Activated naive CD4-positive, alpha-beta T cell treated with anti-CD3 and anti-CD28 coated beads, Interleukin-2, amount 50 U/mL, for 16 hours (primary cell): Measurements from ENCODE around the gene UHMK1.
"Not testable (repeated sequence)": the region's sequence is repeated elsewhere in the genome, so short reads cannot be mapped to it uniquely, and the experiment has no call there.

Source experiments
- DNase-seq: peaks from one replicate; pipeline ENCODE4 v3.0.0-alpha.2; 2020

UHMK1 gene

DNA sequence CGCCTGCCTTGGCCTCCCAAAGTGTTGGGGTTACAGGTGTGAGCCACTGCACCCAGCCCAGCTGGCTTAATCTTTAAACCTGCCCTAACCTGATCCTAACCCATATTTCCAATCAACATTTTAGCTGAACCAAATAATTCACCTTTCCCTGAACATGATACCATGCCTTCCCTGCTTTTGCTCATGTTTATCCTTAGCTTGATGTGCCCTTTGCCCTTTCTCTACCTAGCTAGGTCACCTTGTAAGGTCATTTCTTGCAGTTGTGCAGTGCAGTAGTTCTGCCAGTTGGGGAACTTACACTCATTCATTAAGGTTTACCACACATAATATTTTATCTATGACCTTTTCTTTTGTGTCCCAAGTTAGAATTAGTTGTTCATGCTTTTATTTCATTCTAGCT is 69.3 kb downstream of the UHMK1 start:
- no peak for DNase-seq

DNA sequence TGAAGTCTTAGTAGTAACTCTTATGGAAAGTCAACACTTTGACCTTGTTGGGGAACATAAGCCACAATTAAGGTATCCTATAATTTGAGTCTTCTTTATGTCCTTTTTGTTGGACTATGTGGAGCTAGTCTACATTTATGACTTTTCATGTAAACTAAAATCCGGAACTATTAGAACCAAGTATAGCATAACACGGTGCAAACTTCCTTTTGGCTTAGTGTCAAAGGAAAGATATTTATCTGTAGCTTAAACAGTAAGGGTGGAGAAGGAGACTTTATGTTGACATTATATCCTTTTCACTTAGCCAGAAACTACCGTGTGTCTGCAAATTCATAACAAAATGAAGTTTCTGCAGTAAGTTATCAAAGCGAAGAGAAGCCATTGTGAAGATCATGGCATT is 71.2 kb downstream of the UHMK1 start:
- no peak for DNase-seq

DNA sequence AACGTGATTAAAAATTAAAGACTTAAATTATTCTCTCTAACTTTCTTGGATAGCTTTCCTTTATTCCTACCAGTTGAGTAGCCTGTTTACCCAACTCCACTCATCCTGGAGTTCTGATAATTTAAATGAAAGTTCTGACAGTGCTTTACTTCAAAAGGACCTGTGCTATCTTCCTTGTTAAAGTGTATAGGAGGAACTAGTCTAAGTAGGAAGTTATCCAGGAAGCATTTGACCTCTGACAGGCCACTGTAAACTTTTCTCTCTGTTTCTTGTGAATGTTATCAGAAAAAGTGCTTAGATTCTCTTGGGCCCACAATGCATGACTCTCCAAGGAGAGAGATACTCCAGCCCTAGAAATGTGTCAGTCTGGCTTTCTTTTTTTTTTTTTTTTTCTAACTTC is 73.1 kb downstream of the UHMK1 start:
- no peak for DNase-seq

DNA sequence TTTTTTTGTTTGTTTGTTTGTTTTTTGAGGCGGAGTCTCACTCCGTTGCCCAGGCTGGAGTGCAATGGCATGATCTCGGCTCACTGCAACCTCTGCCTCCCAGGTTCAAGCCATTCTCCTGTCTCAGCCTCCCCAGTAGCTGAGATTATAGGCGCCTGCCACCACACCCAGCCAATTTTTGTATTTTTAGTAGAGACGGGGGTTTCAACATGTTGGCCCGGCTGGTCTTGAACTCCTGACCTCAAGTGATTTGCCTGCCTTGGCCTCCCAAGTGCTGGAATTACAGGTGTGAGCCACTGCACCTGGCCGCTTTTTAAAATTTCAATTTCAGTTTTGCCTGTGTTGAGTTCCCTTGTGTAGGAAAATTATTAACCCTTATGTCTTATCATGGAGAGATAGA is 73.5 kb downstream of the UHMK1 start:
- DNase-seq = not testable (repeated sequence)

DNA sequence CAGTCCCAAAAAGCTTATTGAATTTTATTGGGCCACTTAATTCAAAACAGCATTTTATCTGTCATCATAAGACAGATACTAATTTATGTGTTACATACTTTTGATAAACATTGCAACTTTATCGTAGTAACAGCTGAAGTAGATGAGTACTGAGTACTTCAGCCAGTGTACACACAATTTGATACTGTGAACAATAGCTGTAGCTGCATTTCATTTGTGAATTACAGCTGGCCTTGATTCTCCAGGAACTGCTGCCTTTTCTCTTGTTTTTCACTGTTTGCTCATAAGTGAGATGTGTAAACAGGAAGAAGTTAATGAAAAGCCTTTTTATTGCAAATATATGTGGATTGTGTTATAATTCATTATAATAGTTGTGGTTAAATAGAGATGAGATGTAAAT is 74.1 kb downstream of the UHMK1 start:
- no peak for DNase-seq

DNA sequence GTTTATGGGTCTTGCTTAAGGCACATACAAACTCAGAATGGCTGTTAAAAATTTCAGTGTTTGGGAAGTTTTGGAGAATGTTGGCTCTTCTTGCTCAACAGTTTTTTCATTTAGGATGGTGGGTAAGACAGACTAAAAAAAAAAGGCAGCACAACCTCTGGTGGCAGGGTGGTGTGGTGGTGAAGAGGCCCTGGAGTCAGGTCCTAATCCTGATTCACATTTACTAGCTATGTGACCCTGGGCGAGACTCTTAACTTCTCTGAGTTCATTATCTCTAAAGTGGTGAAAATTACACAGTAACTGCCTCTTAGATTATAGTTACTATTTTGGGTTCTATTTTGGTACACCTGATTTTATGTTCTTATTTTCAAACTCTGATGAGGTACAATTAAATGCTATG is 75.5 kb downstream of the UHMK1 start:
- DNase-seq = no peak

DNA sequence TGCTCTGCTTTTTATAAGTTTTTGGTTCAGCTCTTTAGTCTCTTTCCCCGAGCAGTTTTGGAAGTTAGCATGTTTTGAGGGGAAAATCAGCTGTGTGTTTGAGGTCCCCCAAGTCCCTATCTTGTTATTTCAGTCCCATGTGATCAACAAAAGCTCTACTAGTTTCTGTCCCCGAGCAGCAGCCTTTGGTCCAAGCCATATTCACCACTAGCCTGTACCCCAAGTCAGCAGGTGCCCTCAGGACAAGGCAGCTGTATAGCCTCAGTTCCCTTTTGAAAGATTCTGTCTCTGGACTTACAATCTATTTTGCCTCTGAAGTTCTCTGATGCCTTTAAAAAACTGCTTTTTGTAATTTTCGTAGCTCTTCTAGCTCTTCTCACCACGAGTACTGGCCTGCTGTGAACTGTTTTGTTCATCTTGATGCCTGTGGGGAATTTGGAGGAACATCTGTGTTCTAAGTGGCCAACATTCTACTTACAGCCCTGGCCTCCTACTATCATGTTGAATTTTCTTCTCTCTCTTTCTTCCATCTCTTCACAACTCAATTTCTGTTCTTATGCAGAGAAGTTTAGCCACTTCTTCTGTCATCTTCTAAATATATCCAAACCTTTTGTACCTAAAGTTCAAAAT is 80.6 kb downstream of the UHMK1 start:
- DNase-seq = no peak

DNA sequence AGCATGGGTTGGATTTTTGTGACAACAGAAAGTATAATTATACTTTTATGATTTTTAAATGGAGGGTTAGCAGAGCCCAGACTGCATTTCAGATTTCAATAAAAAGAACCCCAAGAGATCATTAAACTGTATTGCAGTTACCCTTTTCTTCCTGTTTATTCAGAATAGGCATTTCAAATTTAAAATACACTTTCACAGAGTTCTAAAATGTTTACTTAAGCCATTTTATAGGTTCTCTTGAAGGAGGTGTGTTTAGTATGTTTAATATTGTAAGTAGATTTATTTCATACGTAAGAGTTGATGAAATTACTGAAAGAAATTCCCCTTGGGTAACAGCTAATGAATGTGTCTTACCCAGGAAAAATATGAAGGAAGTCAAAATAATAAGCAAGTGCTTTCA is 81.3 kb downstream of the UHMK1 start:
- DNase-seq = no peak
